Nephron progenitor cell (in vitro differentiated cells): ENCODE data around the gene PAAF1.

ENCODE experiments used
- DNase-seq: peaks from one replicate; pipeline ENCODE4 v3.0.0; 2021
- H3K27ac Mint-ChIP-seq: 2 replicates; pipeline ENCODE4 v1.8.0; 2021; ENCODE audit warnings: mild to moderate bottlenecking, moderate library complexity, mixed read lengths
- H3K27me3 Mint-ChIP-seq: 2 replicates; pipeline ENCODE4 v1.8.0; 2021; ENCODE audit warnings: mild to moderate bottlenecking, low read depth, mixed read lengths; ENCODE audit not compliant: poor library complexity
- H3K36me3 Mint-ChIP-seq: 2 replicates; pipeline ENCODE4 v1.8.0; 2021; ENCODE audit warnings: low read depth, mixed read lengths
- H3K4me1 Mint-ChIP-seq: 2 replicates; pipeline ENCODE4 v1.8.0; 2021; ENCODE audit warnings: mixed read lengths
- H3K4me3 Mint-ChIP-seq: 2 replicates; pipeline ENCODE4 v1.8.0; 2021; ENCODE audit warnings: mild to moderate bottlenecking, moderate library complexity, mixed read lengths
- H3K9me3 Mint-ChIP-seq: 2 replicates; pipeline ENCODE4 v1.8.0; 2021; ENCODE audit warnings: mild to moderate bottlenecking, moderate library complexity, mixed read lengths
- TF ChIP-seq, protein P1 (sequence below): fragments of 200-600 bp; sonication (generic); IDR thresholded peaks from 2 replicates; pipeline ENCODE4 v1.5.0; 2021; ENCODE audit warnings: antibody characterized with exemption

PAAF1 gene

GRCh38 chr11:73969991-73970800 is 93.4 kb downstream of the PAAF1 start:
- Mint-ChIP-seq H3K36me3 (peaks cover 9% of the 10 kb centered on the region), H3K27ac (no peak overlapping the region), H3K4me3 (no peak overlapping the region), H3K27me3 (peaks cover 10% of the 10 kb centered on the region), H3K9me3 (no peaks in the 10 kb centered on the region), H3K4me1 (peaks cover 7% of the 10 kb centered on the region)
- TF ChIP-seq, protein P1, sequence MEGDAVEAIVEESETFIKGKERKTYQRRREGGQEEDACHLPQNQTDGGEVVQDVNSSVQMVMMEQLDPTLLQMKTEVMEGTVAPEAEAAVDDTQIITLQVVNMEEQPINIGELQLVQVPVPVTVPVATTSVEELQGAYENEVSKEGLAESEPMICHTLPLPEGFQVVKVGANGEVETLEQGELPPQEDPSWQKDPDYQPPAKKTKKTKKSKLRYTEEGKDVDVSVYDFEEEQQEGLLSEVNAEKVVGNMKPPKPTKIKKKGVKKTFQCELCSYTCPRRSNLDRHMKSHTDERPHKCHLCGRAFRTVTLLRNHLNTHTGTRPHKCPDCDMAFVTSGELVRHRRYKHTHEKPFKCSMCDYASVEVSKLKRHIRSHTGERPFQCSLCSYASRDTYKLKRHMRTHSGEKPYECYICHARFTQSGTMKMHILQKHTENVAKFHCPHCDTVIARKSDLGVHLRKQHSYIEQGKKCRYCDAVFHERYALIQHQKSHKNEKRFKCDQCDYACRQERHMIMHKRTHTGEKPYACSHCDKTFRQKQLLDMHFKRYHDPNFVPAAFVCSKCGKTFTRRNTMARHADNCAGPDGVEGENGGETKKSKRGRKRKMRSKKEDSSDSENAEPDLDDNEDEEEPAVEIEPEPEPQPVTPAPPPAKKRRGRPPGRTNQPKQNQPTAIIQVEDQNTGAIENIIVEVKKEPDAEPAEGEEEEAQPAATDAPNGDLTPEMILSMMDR = no peak
- no peak for DNase-seq

DNA sequence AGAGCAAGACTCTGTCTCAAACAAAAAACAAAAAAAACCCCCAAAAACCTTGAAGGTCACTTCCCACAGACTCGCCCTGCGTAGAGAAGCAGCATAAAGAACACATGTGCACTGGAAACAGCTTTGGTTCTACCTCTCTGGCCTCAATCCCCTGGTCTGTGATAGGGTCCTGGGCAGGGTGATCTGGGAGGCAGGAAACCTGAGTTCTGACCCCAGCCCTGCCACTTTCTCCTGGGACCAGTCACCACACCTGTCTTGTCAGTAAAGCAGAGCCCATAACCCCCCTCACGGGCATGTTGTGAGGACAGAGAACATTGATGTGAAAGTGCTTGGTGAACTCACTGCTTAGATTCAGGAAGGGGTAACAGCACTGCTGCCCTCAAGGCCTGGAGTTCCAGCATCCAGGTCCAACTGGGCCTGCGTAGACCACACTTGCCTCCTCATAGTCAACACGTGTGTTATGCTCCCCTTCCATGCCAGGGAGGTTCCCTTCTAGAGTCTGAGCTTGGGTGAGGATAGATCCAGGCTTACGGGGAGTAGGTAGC is 94.4 kb downstream of the PAAF1 start:
- Mint-ChIP-seq H3K36me3 (peaks cover 19% of the 10 kb centered on the region), H3K9me3 (no peaks in the 10 kb centered on the region), H3K27me3 (peaks cover 10% of the 10 kb centered on the region), H3K4me1 (peaks cover 9% of the 10 kb centered on the region), H3K4me3 (no peak overlapping the region), H3K27ac (no peak overlapping the region)
- TF ChIP-seq, protein P1 = no peak
- DNase-seq = no peak

GRCh38 chr11:73972187-73972586 is 95.4 kb downstream of the PAAF1 start:
- Mint-ChIP-seq H3K27me3 (peaks cover 10% of the 10 kb centered on the region), H3K4me1 (peaks cover 9% of the 10 kb centered on the region), H3K36me3 (peaks cover 28% of the 10 kb centered on the region), H3K9me3 (no peaks in the 10 kb centered on the region), H3K27ac (no peak overlapping the region), H3K4me3 (no peak overlapping the region)
- TF ChIP-seq, protein P1 = no peak
- no peak for DNase-seq

DNA sequence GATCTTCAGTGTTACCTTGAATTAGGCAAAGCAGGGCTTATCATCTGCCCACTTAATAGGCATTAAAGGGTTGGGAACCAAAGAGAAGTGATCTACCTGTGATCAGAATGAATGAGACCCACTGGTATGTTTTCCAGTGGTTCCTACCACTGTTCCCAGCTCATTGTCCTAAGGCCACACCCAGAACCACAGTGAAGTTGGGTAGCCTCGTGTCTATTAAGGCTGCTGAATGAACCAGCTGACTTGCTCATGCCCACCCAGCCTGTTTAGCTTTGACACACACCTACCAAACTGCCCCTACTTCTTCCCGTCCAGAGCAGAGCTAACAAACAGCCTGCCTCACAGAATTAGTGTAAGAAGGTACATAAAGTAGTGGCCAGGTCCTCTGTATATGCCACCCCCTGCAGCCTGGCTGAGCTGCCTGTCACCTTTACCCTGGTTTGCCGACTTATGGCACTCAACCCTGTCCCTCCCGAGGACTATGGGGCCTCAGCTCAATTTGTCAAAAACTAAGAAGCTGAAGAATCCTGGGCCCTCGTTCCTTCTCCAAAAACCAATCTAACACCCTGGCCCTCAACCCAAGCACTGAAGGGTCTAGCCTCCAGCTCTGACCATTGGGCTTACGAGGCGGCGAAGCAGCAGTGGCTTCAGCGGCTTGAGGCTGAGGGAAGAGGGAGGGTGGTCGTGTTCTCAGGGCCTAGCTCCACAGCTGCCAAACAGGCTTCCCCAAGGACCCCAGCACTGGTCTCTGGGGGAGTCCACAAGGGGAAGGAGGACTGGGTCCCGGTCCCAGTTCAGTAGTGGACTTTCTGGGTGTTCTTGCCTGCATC is 96.0 kb downstream of the PAAF1 start:
- H3K27ac Mint-ChIP-seq = peak overlapping the region; percentile 72
- H3K4me3 Mint-ChIP-seq = no peak overlapping the region
- peaks cover 6% of the 10 kb centered on the region for H3K27me3 Mint-ChIP-seq
- peaks cover 34% of the 10 kb centered on the region for H3K36me3 Mint-ChIP-seq
- peaks cover 9% of the 10 kb centered on the region for H3K4me1 Mint-ChIP-seq
- no peaks in the 10 kb centered on the region for H3K9me3 Mint-ChIP-seq
- TF ChIP-seq, protein P1 = no peak
- no peak for DNase-seq

DNA sequence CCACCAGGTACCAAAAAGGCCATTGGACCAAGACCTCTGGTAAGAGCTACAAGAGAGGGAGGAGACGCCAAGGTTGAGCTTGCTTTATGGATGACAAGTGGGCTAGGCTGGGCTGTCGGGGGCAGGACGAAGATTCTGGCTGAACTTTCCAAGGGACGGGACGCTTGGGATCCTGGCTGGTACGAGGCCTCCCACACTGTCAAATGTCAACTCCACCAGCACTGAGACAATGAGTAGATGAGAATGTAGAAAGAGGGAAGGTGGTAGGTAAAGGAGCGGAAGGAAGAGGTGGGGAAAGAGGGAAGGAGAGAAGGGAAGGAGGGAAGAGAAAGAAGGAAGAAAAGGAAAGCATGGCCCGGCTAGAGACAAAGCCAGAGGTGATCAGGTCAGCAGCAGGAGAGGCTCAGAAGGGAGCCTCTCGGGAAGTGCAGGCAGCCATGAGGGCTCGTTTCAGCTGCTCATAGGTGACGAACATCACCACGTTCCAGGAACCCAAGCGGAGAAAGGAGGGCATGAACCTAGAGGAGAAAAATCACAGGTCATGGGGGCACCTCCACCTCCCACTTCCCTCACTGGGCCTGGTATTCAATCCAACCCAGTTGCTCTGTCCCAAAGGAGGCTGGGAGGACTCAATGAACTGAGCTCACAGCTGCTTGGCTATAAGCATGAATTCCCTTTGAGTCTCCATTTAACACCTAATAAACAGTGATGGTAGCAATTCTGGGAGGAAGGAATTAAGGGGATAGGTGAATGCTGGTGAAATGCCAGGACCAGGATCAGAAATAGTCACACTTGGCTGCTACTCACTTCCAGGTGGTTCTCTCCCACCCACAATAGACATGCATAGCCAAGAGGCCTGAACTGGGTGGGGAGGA is 98.0 kb downstream of the PAAF1 start:
- H3K27me3 Mint-ChIP-seq = peaks cover 4% of the 10 kb centered on the region
- H3K27ac Mint-ChIP-seq = no peak overlapping the region
- H3K4me3 Mint-ChIP-seq = no peak overlapping the region
- H3K9me3 Mint-ChIP-seq = no peaks in the 10 kb centered on the region
- no peak for DNase-seq
- H3K4me1 Mint-ChIP-seq = peaks cover 18% of the 10 kb centered on the region
- H3K36me3 Mint-ChIP-seq = peaks cover 49% of the 10 kb centered on the region
- TF ChIP-seq, protein P1 = no peak
